Vagina (tissue), 2 donors: Measurements from ENCODE around the gene OGFOD2. TPM values are rescaled to one million over a fixed set of nuclear protein-coding genes. Genes with fewer than 3 reads are reported as not detected.
"Not testable (repeated sequence)": the region's sequence is repeated elsewhere in the genome, so short reads cannot be mapped to it uniquely, and the experiment has no call there.

Experiments
- DNase-seq, 2 donors: peaks; one replicate each; pipeline ENCODE4 v3.0.0-alpha.2; 2017; ENCODE audit errors: extremely low spot score in 2 of 2
- H3K27ac ChIP-seq: fragments of 200-600 bp; sonication (generic); one replicate; pipeline ENCODE4 v1.5.1; 2019
- H3K27me3 ChIP-seq: fragments of 200-600 bp; sonication (generic); one replicate; pipeline ENCODE4 v1.5.1; 2019
- H3K36me3 ChIP-seq, 2 donors: fragments of 200-600 bp; sonication (generic); one replicate each; pipeline ENCODE4 v1.5.1; 2017 to 2019
- H3K4me1 ChIP-seq: fragments of 200-600 bp; sonication (generic); one replicate; pipeline ENCODE4 v1.5.1; 2019
- H3K4me3 ChIP-seq, 2 donors: fragments of 200-600 bp; sonication (generic); 1 replicate in 1 of 2; 2 replicates in 1 of 2; pipeline ENCODE4 v1.5.1; 2016 to 2019
- H3K9me3 ChIP-seq: fragments of 200-600 bp; sonication (generic); one replicate; pipeline ENCODE4 v1.5.1; 2019
- CTCF ChIP-seq, 3 experiments: fragments of 450-650 bp in 2 of 3; fragments of 200-600 bp in 1 of 3; sonication (generic) in 1 of 3; IDR thresholded peaks; one replicate each; pipeline ENCODE4 v1.5.1; 2017 to 2019; ENCODE audit warnings: antibody characterized with exemption in 3 of 3, mild to moderate bottlenecking in 2 of 3, moderate library complexity in 2 of 3
- POLR2A ChIP-seq, 2 donors: fragments of 450-650 bp; IDR thresholded peaks; one replicate each; pipeline ENCODE4 v1.6.1; 2017; ENCODE audit warnings: antibody characterized with exemption in 2 of 2, mild to moderate bottlenecking in 2 of 2, moderate library complexity in 2 of 2
- POLR2AphosphoS5 ChIP-seq, 2 donors: sonication (generic); formaldehyde crosslinking; IDR thresholded peaks; one replicate each; pipeline ENCODE4 v1.9.0; 2017; ENCODE audit warnings: antibody characterized with exemption in 2 of 2, mild to moderate bottlenecking in 2 of 2, low read depth in 1 of 2; ENCODE audit not compliant: insufficient read depth in 1 of 2
- intact Hi-C: fragments of 100-400 bp; cut with DNase I; formaldehyde crosslinking; loops from one replicate; pipeline ENCODE4 v1.15.1; 2023
- total RNA-seq: library from RNA; depleted of rRNA; stranded (reverse); fragments of >200 nt; gene quantifications from one replicate; pipeline ENCODE4 v1.2.3, GENCODE V29; 2016

OGFOD2 gene
- total RNA-seq, 1 donor from 2014 or later = 26.0 TPM

GRCh38 chr12:123013185-123014095 lies 38.4 kb downstream of the OGFOD2 start:
- DNase-seq = no peak
- intact Hi-C loops = no loop called here
- H3K27ac ChIP-seq = no peak overlapping the region
- H3K4me3 ChIP-seq = no peak overlapping the region
- no peak for TF ChIP-seq CTCF (IDR thresholded peaks at IDR 0.05)
- TF ChIP-seq POLR2AphosphoS5 (IDR thresholded peaks at IDR 0.05; ENCODE audit: insufficient read depth in 1 of 2, low read depth in 1 of 2) = no peak
- TF ChIP-seq POLR2A (IDR thresholded peaks at IDR 0.05) = no peak
- no peaks in the 10 kb centered on the region for H3K27me3 ChIP-seq
- no peaks in the 10 kb centered on the region for H3K9me3 ChIP-seq
- H3K36me3 ChIP-seq = peaks cover 0 to 10% of the 10 kb centered on the region in 2 donors
- H3K4me1 ChIP-seq = peaks cover under 1% of the 10 kb centered on the region

GRCh38 chr12:123014473-123014872 lies 39.4 kb downstream of the OGFOD2 start:
- intact Hi-C loops, H3K9me3 ChIP-seq, H3K4me3 ChIP-seq, H3K4me1 ChIP-seq, H3K27me3 ChIP-seq, H3K27ac ChIP-seq, H3K36me3 ChIP-seq, DNase-seq: not testable (repeated sequence)

- Histone ChIP-seq H3K9me3 (no peaks in the 10 kb centered on the region), H3K4me1 (peaks cover 8% of the 10 kb centered on the region), H3K27me3 (no peaks in the 10 kb centered on the region), H3K27ac (no peak overlapping the region), H3K36me3 (no peaks in the 10 kb centered on the region), H3K4me3 (no peak overlapping the region)
- DNase-seq = no peak
- intact Hi-C loops = no loop called here
- TF ChIP-seq CTCF (IDR thresholded peaks at IDR 0.05) (no peak), POLR2AphosphoS5 (IDR thresholded peaks at IDR 0.05; ENCODE audit: insufficient read depth in 1 of 2, low read depth in 1 of 2) (no peak), POLR2A (IDR thresholded peaks at IDR 0.05) (no peak)
These were observed 42.7 kb downstream of the OGFOD2 start for GRCh38 chr12:123017753-123018152.

- no peak overlapping the region for H3K27ac ChIP-seq
- TF ChIP-seq CTCF (IDR thresholded peaks at IDR 0.05) = no peak
- TF ChIP-seq POLR2A (IDR thresholded peaks at IDR 0.05) = no peak
- TF ChIP-seq POLR2AphosphoS5 (IDR thresholded peaks at IDR 0.05; ENCODE audit: insufficient read depth in 1 of 2, low read depth in 1 of 2) = no peak
These were observed 44.7 kb downstream of the OGFOD2 start for GRCh38 chr12:123019841-123020138.

GRCh38 chr12:123021688-123022604 lies 46.9 kb downstream of the OGFOD2 start:
- peaks cover 15% of the 10 kb centered on the region for H3K4me1 ChIP-seq
- H3K36me3 ChIP-seq = no peaks in the 10 kb centered on the region
- no peak overlapping the region for H3K27ac ChIP-seq
- no peaks in the 10 kb centered on the region for H3K27me3 ChIP-seq
- TF ChIP-seq CTCF (IDR thresholded peaks at IDR 0.05) (no peak), POLR2A (IDR thresholded peaks at IDR 0.05) (no peak), POLR2AphosphoS5 (IDR thresholded peaks at IDR 0.05; ENCODE audit: insufficient read depth in 1 of 2, low read depth in 1 of 2) (no peak)
- no peaks in the 10 kb centered on the region for H3K9me3 ChIP-seq
- H3K4me3 ChIP-seq = no peak overlapping the region
- DNase-seq = no peak
- intact Hi-C loops = no loop called here

More at GRCh38 chr12:123019841-123020138, 44.7 kb downstream of the OGFOD2 start:
- Histone ChIP-seq H3K27me3 (no peaks in the 10 kb centered on the region), H3K36me3 (no peaks in the 10 kb centered on the region), H3K4me1 (peaks cover 12% of the 10 kb centered on the region), H3K9me3 (no peaks in the 10 kb centered on the region), H3K4me3 (no peak overlapping the region)
- intact Hi-C loops = no loop called here
- DNase-seq = no peak
